DND-41 (cell line): ENCODE results near the gene CEP104.
"Not testable (repeated sequence)": the region's sequence is repeated elsewhere in the genome, so short reads cannot be mapped to it uniquely, and the experiment has no call there.

ENCODE experiments used
- ATAC-seq: fragments of 200-7000 bp; cut with Tn5 transposase; 3 replicates; pipeline ENCODE4 v1.9.1; 2021; ENCODE audit warnings: low read depth; ENCODE audit not compliant: insufficient read depth
- DNase-seq: peaks from one replicate; pipeline ENCODE4 v3.0.0-alpha.2; 2020
- H2AFZ ChIP-seq: 2 replicates; pipeline ENCODE4 v1.6.0; 2012; ENCODE audit warnings: low read depth, low read length
- H3K27ac ChIP-seq: 2 replicates; pipeline ENCODE4 v1.5.1; 2012; ENCODE audit warnings: low read length, inconsistent platforms
- H3K27me3 ChIP-seq: fragments of 200-600 bp; sonication (generic); 2 replicates; pipeline ENCODE4 v1.6.0; 2012; ENCODE audit warnings: low read length, mild to moderate bottlenecking, inconsistent platforms; ENCODE audit not compliant: insufficient read depth, poor library complexity
- H3K36me3 ChIP-seq: 2 replicates; pipeline ENCODE4 v1.5.1; 2012; ENCODE audit warnings: low read length, inconsistent platforms; ENCODE audit not compliant: insufficient read depth
- H3K4me1 ChIP-seq: 2 replicates; pipeline ENCODE4 v1.5.1; 2012; ENCODE audit warnings: mild to moderate bottlenecking, low read length; ENCODE audit not compliant: insufficient read depth
- H3K4me2 ChIP-seq: 2 replicates; pipeline ENCODE4 v1.6.0; 2012; ENCODE audit warnings: mild to moderate bottlenecking, moderate library complexity, low read length, inconsistent platforms; ENCODE audit not compliant: insufficient read depth
- H3K4me3 ChIP-seq, 2 experiments: fragments of 200-600 bp in 1 of 2; shearing (Covaris generic) in 1 of 2; 2 replicates each; pipeline ENCODE4 v1.5.1; 2012 to 2016; ENCODE audit warnings: inconsistent platforms in 2 of 2, low read length in 2 of 2, mild to moderate bottlenecking in 2 of 2, low read depth in 1 of 2, moderate library complexity in 1 of 2
- H3K79me2 ChIP-seq: 2 replicates; pipeline ENCODE4 v1.6.0; 2012; ENCODE audit warnings: low read length, inconsistent platforms; ENCODE audit not compliant: insufficient read depth
- H3K9ac ChIP-seq: 2 replicates; pipeline ENCODE4 v1.6.0; 2012; ENCODE audit warnings: low read depth, mild to moderate bottlenecking, inconsistent platforms, low read length, moderate library complexity
- H3K9me3 ChIP-seq: 2 replicates; pipeline ENCODE4 v1.5.1; 2012; ENCODE audit warnings: low read length, moderate library complexity, mild to moderate bottlenecking, inconsistent platforms; ENCODE audit not compliant: insufficient read depth, severe bottlenecking
- H4K20me1 ChIP-seq: 2 replicates; pipeline ENCODE4 v1.6.0; 2012; ENCODE audit warnings: low read length; ENCODE audit not compliant: insufficient read depth
- EZH2 ChIP-seq: IDR thresholded peaks from 3 replicates; pipeline ENCODE4 v1.6.1; 2012; ENCODE audit warnings: borderline replicate concordance, low read depth, mild to moderate bottlenecking, moderate library complexity, low read length, inconsistent platforms; ENCODE audit not compliant: severe bottlenecking
- TF ChIP-seq, protein P1 (sequence below): IDR thresholded peaks from 2 replicates; pipeline ENCODE4 v1.5.1; 2012; ENCODE audit warnings: borderline replicate concordance, low read length, moderate library complexity, mild to moderate bottlenecking; ENCODE audit not compliant: poor library complexity, severe bottlenecking; ENCODE audit errors: extremely low read depth

CEP104 gene

DNA sequence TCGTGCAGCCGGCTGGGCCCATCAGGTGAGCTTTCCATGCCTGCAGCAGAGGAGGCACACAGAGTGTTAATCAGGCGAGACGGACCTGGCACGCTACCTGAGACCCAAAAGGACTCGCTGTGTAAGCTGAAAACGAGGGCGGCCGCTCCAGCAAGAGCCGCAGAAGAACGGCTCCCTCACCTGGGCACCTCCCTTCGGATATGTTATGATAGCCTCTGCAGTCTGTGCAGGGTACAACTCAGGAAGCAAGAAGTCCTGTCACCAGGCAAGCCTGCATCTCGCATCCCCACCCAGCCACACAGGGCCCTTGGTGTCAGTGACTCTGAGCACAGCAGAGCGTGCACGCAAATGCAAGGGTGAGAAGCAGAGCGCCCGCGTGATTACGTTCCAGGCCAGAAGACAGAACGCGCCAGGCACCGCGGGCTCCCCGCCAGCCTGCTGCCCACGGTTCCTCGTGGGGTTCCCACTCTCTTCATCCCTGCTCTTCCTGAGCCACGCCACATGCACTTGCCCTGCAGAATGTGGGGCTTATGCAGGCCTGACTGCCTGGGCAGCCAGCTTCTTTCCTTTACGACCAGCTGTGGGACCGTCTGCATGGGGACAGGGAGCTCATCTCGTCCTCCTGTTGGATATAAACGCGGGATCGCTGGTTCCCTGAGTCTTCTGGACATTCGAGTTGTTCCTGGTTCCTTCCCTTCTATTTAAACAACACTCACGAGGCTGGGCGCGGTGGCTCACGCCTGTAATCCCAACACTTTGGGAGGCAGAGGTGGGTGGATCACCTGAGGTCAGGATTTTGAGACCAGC lies 40.5 kb downstream of the CEP104 start:
- TF ChIP-seq, protein P1, sequence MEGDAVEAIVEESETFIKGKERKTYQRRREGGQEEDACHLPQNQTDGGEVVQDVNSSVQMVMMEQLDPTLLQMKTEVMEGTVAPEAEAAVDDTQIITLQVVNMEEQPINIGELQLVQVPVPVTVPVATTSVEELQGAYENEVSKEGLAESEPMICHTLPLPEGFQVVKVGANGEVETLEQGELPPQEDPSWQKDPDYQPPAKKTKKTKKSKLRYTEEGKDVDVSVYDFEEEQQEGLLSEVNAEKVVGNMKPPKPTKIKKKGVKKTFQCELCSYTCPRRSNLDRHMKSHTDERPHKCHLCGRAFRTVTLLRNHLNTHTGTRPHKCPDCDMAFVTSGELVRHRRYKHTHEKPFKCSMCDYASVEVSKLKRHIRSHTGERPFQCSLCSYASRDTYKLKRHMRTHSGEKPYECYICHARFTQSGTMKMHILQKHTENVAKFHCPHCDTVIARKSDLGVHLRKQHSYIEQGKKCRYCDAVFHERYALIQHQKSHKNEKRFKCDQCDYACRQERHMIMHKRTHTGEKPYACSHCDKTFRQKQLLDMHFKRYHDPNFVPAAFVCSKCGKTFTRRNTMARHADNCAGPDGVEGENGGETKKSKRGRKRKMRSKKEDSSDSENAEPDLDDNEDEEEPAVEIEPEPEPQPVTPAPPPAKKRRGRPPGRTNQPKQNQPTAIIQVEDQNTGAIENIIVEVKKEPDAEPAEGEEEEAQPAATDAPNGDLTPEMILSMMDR = no peak
- no peak for TF ChIP-seq EZH2
- ATAC-seq = no peak
- no peaks in the 10 kb centered on the region for H4K20me1 ChIP-seq
- no peak overlapping the region for H2AFZ ChIP-seq
- no peak overlapping the region for H3K27ac ChIP-seq
- no peak overlapping the region for H3K9ac ChIP-seq
- H3K36me3 ChIP-seq = peaks cover 26% of the 10 kb centered on the region
- no peak overlapping the region for H3K4me2 ChIP-seq
- no peak overlapping the region for H3K4me3 ChIP-seq
- no peak for DNase-seq
- no peaks in the 10 kb centered on the region for H3K27me3 ChIP-seq
- no peaks in the 10 kb centered on the region for H3K79me2 ChIP-seq
- no peaks in the 10 kb centered on the region for H3K9me3 ChIP-seq
- no peaks in the 10 kb centered on the region for H3K4me1 ChIP-seq

DNA sequence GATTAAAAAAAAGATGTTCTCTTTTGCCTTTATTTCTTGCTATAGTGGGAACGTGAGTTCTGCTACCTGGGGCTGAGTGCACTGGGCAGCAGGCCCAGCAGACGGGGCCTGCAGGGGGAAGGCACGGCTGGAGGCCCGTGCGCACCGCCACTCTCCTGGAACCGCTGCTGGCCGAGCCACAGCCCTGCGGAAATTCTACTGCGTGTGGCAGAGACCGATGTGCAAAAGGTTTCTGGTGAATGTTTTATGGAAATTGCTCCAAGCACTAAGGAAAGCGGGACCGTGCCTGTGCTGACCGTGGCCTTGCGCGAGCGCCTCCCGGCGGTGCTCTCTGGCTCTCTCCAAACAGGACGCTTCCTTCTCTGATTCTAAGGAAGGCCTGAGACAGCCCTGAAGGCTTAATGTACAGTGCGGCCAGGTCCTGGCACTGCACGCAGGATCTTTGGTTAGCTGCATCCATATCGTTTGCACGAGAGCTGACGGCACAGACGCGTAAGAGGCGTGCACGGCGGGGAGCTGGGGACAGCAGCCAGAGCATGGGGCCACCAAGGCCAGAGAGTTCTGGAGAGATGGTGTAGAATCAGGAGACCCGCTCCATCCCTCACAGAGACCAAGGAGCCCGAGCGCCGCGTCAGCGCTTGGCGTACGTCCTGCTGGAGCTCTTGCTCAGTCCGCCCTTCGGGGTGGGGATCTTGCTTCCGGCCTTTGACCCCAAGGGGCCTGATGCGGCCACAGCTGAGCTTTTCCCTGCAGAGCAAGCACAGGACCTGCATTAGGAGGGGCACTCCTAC lies 42.0 kb downstream of the CEP104 start:
- no peaks in the 10 kb centered on the region for H3K79me2 ChIP-seq
- ATAC-seq (no peak), DNase-seq (no peak)
- no peak overlapping the region for H3K4me3 ChIP-seq
- H2AFZ ChIP-seq = no peak overlapping the region
- H3K4me1 ChIP-seq = no peaks in the 10 kb centered on the region
- TF ChIP-seq EZH2 = no peak
- TF ChIP-seq, protein P1 = no peak
- no peak overlapping the region for H3K27ac ChIP-seq
- no peak overlapping the region for H3K9ac ChIP-seq
- no peaks in the 10 kb centered on the region for H3K27me3 ChIP-seq
- H3K4me2 ChIP-seq = no peak overlapping the region
- no peaks in the 10 kb centered on the region for H3K9me3 ChIP-seq
- peaks cover 12% of the 10 kb centered on the region for H3K36me3 ChIP-seq
- no peaks in the 10 kb centered on the region for H4K20me1 ChIP-seq

DNA sequence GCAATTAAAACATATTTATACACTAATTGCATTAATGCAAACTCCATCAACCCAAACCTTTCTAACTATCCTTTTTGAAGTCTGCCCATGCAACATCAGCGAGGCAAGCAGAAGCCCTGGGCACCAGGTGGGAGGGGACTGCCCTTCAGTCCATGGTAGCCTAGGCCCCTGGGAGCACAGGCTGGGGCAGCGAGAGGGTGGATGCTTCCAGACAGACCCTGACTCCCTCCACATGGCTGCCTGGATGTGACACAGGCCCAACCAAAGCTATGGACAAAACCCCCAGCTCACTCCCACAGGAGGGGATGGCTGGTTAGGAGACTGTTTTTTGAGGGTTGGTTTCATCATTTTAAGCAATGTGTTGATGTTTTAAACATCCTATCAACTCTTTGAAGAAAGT lies 42.9 kb downstream of the CEP104 start:
- no peak for TF ChIP-seq EZH2
- Histone ChIP-seq H3K79me2 (no peaks in the 10 kb centered on the region), H3K9ac (no peak overlapping the region)

DNA sequence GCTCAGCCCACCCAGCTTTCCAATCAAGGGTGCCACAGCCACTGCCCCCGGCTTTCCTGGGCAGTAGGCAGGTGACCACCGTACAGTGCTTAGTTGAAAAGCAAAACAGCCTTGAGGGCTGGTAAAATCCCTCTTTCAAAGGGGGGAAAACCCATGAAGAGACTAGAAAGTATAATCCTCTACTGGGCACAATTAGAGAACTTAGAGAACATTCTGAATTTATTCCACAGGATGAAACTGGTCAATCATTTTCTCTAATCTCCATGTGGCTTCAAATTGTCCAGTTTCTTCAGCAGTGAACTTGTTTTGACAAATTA lies 45.5 kb downstream of the CEP104 start:
- TF ChIP-seq, protein P1 = no peak
- no peak for TF ChIP-seq EZH2
- no peak overlapping the region for H2AFZ ChIP-seq

More for the DNA sequence above, 42.9 kb downstream of the CEP104 start:
- Histone ChIP-seq H3K4me1 (no peaks in the 10 kb centered on the region), H3K36me3 (peaks cover 12% of the 10 kb centered on the region), H4K20me1 (no peaks in the 10 kb centered on the region), H3K9me3 (no peaks in the 10 kb centered on the region), H3K27me3 (no peaks in the 10 kb centered on the region), H3K27ac (no peak overlapping the region), H3K4me3 (no peak overlapping the region), H2AFZ (no peak overlapping the region), H3K4me2 (no peak overlapping the region)
- DNase-seq (no peak), ATAC-seq (no peak)

DNA sequence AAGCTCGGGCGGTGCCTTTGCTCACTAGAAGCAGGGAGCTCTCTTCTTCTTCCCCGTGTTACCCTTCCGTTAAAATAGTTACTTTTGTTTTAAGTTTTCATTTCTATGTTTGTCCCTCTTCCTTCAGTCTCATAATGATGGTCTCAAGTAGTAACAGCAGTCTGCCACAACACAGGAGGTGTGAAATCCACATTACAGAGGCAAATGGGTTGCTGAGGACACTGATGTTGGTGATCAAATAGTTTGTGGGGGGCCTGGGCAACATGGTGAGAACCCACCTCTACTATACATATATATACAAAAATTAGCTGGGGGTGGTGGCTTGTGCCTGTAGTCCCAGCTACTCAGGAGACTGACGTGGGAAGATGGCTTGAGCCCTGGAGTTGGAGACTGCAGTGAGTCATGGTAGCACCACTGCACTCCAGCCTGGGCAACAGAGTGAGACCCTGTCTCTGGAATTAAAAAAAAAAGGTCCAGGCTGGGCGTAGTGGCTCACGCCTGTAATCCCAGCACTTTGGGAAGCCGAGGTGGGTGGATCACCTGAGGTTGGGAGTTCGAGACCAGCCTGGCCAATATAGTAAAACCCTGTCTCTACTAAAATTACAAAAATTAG lies 46.8 kb downstream of the CEP104 start:
- not testable (repeated sequence) for H3K9me3 ChIP-seq, H3K27me3 ChIP-seq, ATAC-seq, H3K27ac ChIP-seq, H3K79me2 ChIP-seq, H3K4me2 ChIP-seq, H3K9ac ChIP-seq, H4K20me1 ChIP-seq, H2AFZ ChIP-seq, H3K4me1 ChIP-seq, H3K4me3 ChIP-seq, DNase-seq
- H3K36me3 ChIP-seq = peaks cover 12% of the 10 kb centered on the region

More for the DNA sequence above, 45.5 kb downstream of the CEP104 start:
- Histone ChIP-seq H3K9ac (no peak overlapping the region), H3K4me3 (no peak overlapping the region), H3K27me3 (no peaks in the 10 kb centered on the region), H3K4me2 (no peak overlapping the region), H3K27ac (no peak overlapping the region), H3K79me2 (no peaks in the 10 kb centered on the region), H4K20me1 (no peaks in the 10 kb centered on the region), H3K4me1 (no peaks in the 10 kb centered on the region), H3K9me3 (peaks cover 7% of the 10 kb centered on the region), H3K36me3 (peaks cover 12% of the 10 kb centered on the region)
- DNase-seq = no peak
- no peak for ATAC-seq
